Measurements from ENCODE around the gene FNDC11. TPM values are rescaled to one million over a fixed set of nuclear protein-coding genes. Genes with fewer than 3 reads are reported as not detected.
A peak's percentile ranks its signal among the peaks of the same experiment; 100 is the strongest.
"Not testable (repeated sequence)": the region's sequence is repeated elsewhere in the genome, so short reads cannot be mapped to it uniquely, and the experiment has no call there.

The FNDC11 gene
- total and polyA plus RNA-seq, 4 donors = 0.57 to 0.84 TPM; not detected in 2

DNA sequence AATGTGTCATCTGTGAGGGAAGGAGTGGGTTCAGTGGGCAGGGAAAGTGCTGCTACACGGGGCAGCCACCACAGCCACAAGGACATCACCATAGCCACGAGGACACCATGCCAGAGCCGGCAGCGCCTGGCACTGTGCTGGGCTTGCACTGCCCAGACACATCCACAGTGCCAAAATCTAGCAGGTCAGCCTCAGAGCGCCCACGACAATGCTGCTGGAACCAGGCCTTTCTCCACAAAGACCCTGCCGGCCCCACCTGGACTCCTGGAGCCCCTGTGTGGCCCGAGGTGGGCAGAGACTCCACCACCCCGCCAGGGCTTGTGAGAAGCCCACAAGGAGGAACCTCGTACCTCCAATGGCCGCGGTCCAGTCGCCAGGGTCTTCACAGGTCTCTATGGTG lies 38.7 kb downstream of the FNDC11 start:
- Histone ChIP-seq H3K27me3 (ENCODE audit: control insufficient read depth in 1 of 2, insufficient read depth in 2 of 2, low read length in 1 of 2) (no peaks in the 10 kb centered on the region), H3K36me3 (ENCODE audit: control insufficient read depth in 1 of 2, insufficient read depth in 2 of 2, low read length in 1 of 2) (peaks cover 0 to 11% of the 10 kb centered on the region in 2 donors), H3K27ac (ENCODE audit: low read depth in 1 of 2, low read length in 2 of 2) (no peak overlapping the region), H3K4me3 (ENCODE audit: low read length in 2 of 2) (no peak overlapping the region), H3K4me1 (ENCODE audit: control insufficient read depth in 1 of 2, insufficient read depth in 2 of 2, low read length in 2 of 2) (no peaks in the 10 kb centered on the region), H3K9me3 (ENCODE audit: control insufficient read depth, low read length) (no peaks in the 10 kb centered on the region)
- WGBS, 2 donors = 89 to 92% methylated on average over 13 of the region's 13 CpGs
- ATAC-seq (ENCODE audit: low FRiP score) = no peak
- peak in 1 of 2 donors; percentile 64 for DNase-seq
- intact Hi-C loops (cut with DNase I) = no loop called here

DNA sequence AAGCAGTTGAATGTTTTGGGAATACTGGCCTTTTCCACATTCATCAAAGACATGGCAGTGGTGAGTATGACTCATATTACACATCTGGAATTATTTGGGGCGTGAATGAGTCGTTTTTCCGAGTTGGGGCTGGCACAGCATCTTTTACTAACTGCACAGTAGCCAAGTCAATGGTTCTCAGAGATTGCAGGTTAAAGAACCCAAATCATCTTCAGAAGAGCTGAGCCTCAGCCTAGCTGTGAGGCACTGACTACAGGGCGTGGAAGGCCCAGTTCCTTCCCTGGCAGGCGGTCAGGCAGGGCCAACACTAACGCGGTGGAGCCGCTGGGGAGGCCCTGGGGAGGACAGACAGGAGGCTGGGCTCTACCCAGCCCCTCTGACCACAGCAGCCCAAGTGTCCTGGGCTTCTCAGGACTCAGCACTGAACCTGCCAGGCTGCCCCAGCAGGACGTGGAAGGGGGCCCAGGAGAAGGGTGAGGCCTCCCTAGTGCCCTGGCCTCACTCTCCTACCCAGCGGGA lies 40.1 kb downstream of the FNDC11 start:
- ATAC-seq (ENCODE audit: low FRiP score) = no peak
- intact Hi-C loops (cut with DNase I) = no loop called here

GRCh38 chr20:63595416-63596127 lies 41.6 kb downstream of the FNDC11 start:
- Histone ChIP-seq H3K9me3 (ENCODE audit: control insufficient read depth, low read length) (no peaks in the 10 kb centered on the region), H3K36me3 (ENCODE audit: control insufficient read depth in 1 of 2, insufficient read depth in 2 of 2, low read length in 1 of 2) (peaks cover 0 to 8% of the 10 kb centered on the region in 2 donors), H3K27ac (ENCODE audit: low read depth in 1 of 2, low read length in 2 of 2) (no peak overlapping the region), H3K27me3 (ENCODE audit: control insufficient read depth in 1 of 2, insufficient read depth in 2 of 2, low read length in 1 of 2) (no peaks in the 10 kb centered on the region), H3K4me1 (ENCODE audit: control insufficient read depth in 1 of 2, insufficient read depth in 2 of 2, low read length in 2 of 2) (no peaks in the 10 kb centered on the region), H3K4me3 (ENCODE audit: low read length in 2 of 2) (no peak overlapping the region)
- peak; percentile 9 for ATAC-seq (ENCODE audit: low FRiP score)
- intact Hi-C loops (cut with DNase I) = no loop called here
- 92 to 96% methylated on average over 29 to 30 of the region's 30 CpGs for WGBS, 2 donors
- peak; percentile 38 to 70 for DNase-seq

More for the DNA sequence above, 40.1 kb downstream of the FNDC11 start:
- peak in 1 of 2 donors; percentile 72 for DNase-seq
- no peaks in the 10 kb centered on the region for H3K27me3 ChIP-seq (ENCODE audit: control insufficient read depth in 1 of 2, insufficient read depth in 2 of 2, low read length in 1 of 2)
- peaks cover 0 to 14% of the 10 kb centered on the region in 2 donors for H3K36me3 ChIP-seq (ENCODE audit: control insufficient read depth in 1 of 2, insufficient read depth in 2 of 2, low read length in 1 of 2)
- no peaks in the 10 kb centered on the region for H3K4me1 ChIP-seq (ENCODE audit: control insufficient read depth in 1 of 2, insufficient read depth in 2 of 2, low read length in 2 of 2)
- no peak overlapping the region for H3K27ac ChIP-seq (ENCODE audit: low read depth in 1 of 2, low read length in 2 of 2)
- no peak overlapping the region for H3K4me3 ChIP-seq (ENCODE audit: low read length in 2 of 2)
- 47 to 61% methylated on average over 10 of the region's 10 CpGs for WGBS, 2 donors
- H3K9me3 ChIP-seq (ENCODE audit: control insufficient read depth, low read length) = no peaks in the 10 kb centered on the region

GRCh38 chr20:63596423-63596822 lies 42.5 kb downstream of the FNDC11 start:
- DNase-seq (peak in 1 of 2 donors; percentile 31), ATAC-seq (ENCODE audit: low FRiP score) (no peak)
- intact Hi-C loops (cut with DNase I) = no loop called here
- 81 to 91% methylated on average over 6 of the region's 6 CpGs for WGBS, 2 donors
- H3K36me3 ChIP-seq (ENCODE audit: control insufficient read depth in 1 of 2, insufficient read depth in 2 of 2, low read length in 1 of 2) = peaks cover 0 to 5% of the 10 kb centered on the region in 2 donors
- H3K27ac ChIP-seq (ENCODE audit: low read depth in 1 of 2, low read length in 2 of 2) = no peak overlapping the region
- no peaks in the 10 kb centered on the region for H3K9me3 ChIP-seq (ENCODE audit: control insufficient read depth, low read length)
- no peak overlapping the region for H3K4me3 ChIP-seq (ENCODE audit: low read length in 2 of 2)
- no peaks in the 10 kb centered on the region for H3K27me3 ChIP-seq (ENCODE audit: control insufficient read depth in 1 of 2, insufficient read depth in 2 of 2, low read length in 1 of 2)
- H3K4me1 ChIP-seq (ENCODE audit: control insufficient read depth in 1 of 2, insufficient read depth in 2 of 2, low read length in 2 of 2) = no peaks in the 10 kb centered on the region

- H3K27me3 ChIP-seq (ENCODE audit: control insufficient read depth in 1 of 2, insufficient read depth in 2 of 2, low read length in 1 of 2) = no peaks in the 10 kb centered on the region
- H3K9me3 ChIP-seq (ENCODE audit: control insufficient read depth, low read length) = no peaks in the 10 kb centered on the region
- intact Hi-C loops (cut with DNase I) = no loop called here
- no peaks in the 10 kb centered on the region for H3K4me1 ChIP-seq (ENCODE audit: control insufficient read depth in 1 of 2, insufficient read depth in 2 of 2, low read length in 2 of 2)
- no peak for ATAC-seq (ENCODE audit: low FRiP score)
- WGBS, 2 donors = 86 to 90% methylated on average over 23 of the region's 23 CpGs
- H3K27ac ChIP-seq (ENCODE audit: low read depth in 1 of 2, low read length in 2 of 2) = no peak overlapping the region
- DNase-seq = peak in 1 of 2 donors; percentile 27
- no peak overlapping the region for H3K4me3 ChIP-seq (ENCODE audit: low read length in 2 of 2)
- peaks cover 0 to 13% of the 10 kb centered on the region in 2 donors for H3K36me3 ChIP-seq (ENCODE audit: control insufficient read depth in 1 of 2, insufficient read depth in 2 of 2, low read length in 1 of 2)
Measured at GRCh38 chr20:63597651-63598478, 43.9 kb downstream of the FNDC11 start.

- peaks cover 0 to 13% of the 10 kb centered on the region in 2 donors for H3K36me3 ChIP-seq (ENCODE audit: control insufficient read depth in 1 of 2, insufficient read depth in 2 of 2, low read length in 1 of 2)
- DNase-seq = no peak
- WGBS, 2 donors = 89 to 91% methylated on average over 33 of the region's 33 CpGs
Measured at GRCh38 chr20:63598479-63599395, 44.8 kb downstream of the FNDC11 start.

GRCh38 chr20:63599396-63600050 lies 45.6 kb downstream of the FNDC11 start:
- DNase-seq = no peak
- intact Hi-C loops (cut with DNase I) = no loop called here
- H3K36me3 ChIP-seq (ENCODE audit: control insufficient read depth in 1 of 2, insufficient read depth in 2 of 2, low read length in 1 of 2) = peaks cover 0 to 13% of the 10 kb centered on the region in 2 donors
- H3K9me3 ChIP-seq (ENCODE audit: control insufficient read depth, low read length) = no peaks in the 10 kb centered on the region
- H3K27me3 ChIP-seq (ENCODE audit: control insufficient read depth in 1 of 2, insufficient read depth in 2 of 2, low read length in 1 of 2) = no peaks in the 10 kb centered on the region
- no peak overlapping the region for H3K27ac ChIP-seq (ENCODE audit: low read depth in 1 of 2, low read length in 2 of 2)
- H3K4me1 ChIP-seq (ENCODE audit: control insufficient read depth in 1 of 2, insufficient read depth in 2 of 2, low read length in 2 of 2) = no peaks in the 10 kb centered on the region
- no peak overlapping the region for H3K4me3 ChIP-seq (ENCODE audit: low read length in 2 of 2)
- ATAC-seq (ENCODE audit: low FRiP score) = no peak
- 92 to 93% methylated on average over 27 of the region's 27 CpGs for WGBS, 2 donors

More at GRCh38 chr20:63598479-63599395, 44.8 kb downstream of the FNDC11 start:
- Histone ChIP-seq H3K27me3 (ENCODE audit: control insufficient read depth in 1 of 2, insufficient read depth in 2 of 2, low read length in 1 of 2) (no peaks in the 10 kb centered on the region), H3K9me3 (ENCODE audit: control insufficient read depth, low read length) (no peaks in the 10 kb centered on the region), H3K27ac (ENCODE audit: low read depth in 1 of 2, low read length in 2 of 2) (no peak overlapping the region), H3K4me3 (ENCODE audit: low read length in 2 of 2) (no peak overlapping the region), H3K4me1 (ENCODE audit: control insufficient read depth in 1 of 2, insufficient read depth in 2 of 2, low read length in 2 of 2) (no peaks in the 10 kb centered on the region)
- intact Hi-C loops (cut with DNase I) = no loop called here
- ATAC-seq (ENCODE audit: low FRiP score) = no peak

- H3K36me3 ChIP-seq (ENCODE audit: control insufficient read depth in 1 of 2, insufficient read depth in 2 of 2, low read length in 1 of 2) = peaks cover 0 to 13% of the 10 kb centered on the region in 2 donors
- not testable (repeated sequence) for H3K27ac ChIP-seq (ENCODE audit: low read depth in 1 of 2, low read length in 2 of 2)
Measured at GRCh38 chr20:63601679-63602078, 47.7 kb downstream of the FNDC11 start.

More at GRCh38 chr20:63601679-63602078, 47.7 kb downstream of the FNDC11 start:
- H3K4me3 ChIP-seq (ENCODE audit: low read length in 2 of 2); H3K27me3 ChIP-seq (ENCODE audit: control insufficient read depth in 1 of 2, insufficient read depth in 2 of 2, low read length in 1 of 2); ATAC-seq (ENCODE audit: low FRiP score); H3K4me1 ChIP-seq (ENCODE audit: control insufficient read depth in 1 of 2, insufficient read depth in 2 of 2, low read length in 2 of 2); H3K9me3 ChIP-seq (ENCODE audit: control insufficient read depth, low read length); intact Hi-C loops (cut with DNase I); DNase-seq: not testable (repeated sequence)
- 90% methylated on average over 8 of the region's 8 CpGs for WGBS, 2 donors

Measured in aorta (tissue), 5 donors.